GM23248 (cell line): Measurements from ENCODE around the gene GET3.

ENCODE experiments used
- EZH2 ChIP-seq: fragments of 200-600 bp; sonication (generic); IDR thresholded peaks from 2 replicates; pipeline ENCODE4 v1.6.1; 2018; ENCODE audit warnings: antibody characterized with exemption, mild to moderate bottlenecking; ENCODE audit not compliant: insufficient read depth, poor library complexity, severe bottlenecking
- EZH2phosphoT487 ChIP-seq: fragments of 200-600 bp; sonication (generic); IDR thresholded peaks from 2 replicates; pipeline ENCODE4 v1.6.1; 2018; ENCODE audit warnings: antibody characterized with exemption, moderate library complexity, mild to moderate bottlenecking, low read depth; ENCODE audit not compliant: insufficient read depth

DNA sequence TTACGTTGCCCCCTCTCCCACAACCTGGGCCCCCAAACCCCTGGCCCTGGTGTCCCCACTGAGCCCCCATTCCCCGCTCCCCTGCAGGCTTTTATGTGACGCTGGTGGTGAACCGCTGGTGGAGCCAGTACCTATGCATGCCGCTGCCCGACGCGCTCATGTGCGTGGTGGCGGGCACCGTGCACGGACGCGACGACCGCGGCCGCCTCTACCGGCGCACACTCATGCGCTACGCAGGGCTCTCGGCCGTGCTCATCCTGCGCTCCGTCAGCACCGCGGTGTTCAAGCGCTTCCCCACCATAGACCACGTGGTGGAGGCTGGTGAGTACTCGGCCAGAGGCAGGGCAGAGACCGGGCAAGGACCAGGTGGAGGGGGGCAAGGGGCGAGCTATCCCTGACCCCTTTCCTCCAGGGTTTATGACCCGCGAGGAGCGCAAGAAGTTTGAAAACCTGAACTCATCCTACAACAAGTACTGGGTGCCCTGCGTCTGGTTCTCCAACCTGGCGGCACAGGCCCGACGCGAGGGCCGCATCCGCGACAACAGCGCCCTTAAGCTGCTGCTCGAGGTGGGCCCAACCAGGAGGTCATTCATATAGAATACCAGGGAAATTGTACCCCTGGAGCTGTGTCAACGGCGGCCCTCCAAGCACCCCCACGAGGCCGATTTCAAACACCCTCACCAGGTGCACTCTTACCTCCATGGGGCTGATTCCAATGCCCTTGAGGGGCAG is 17.3 kb downstream of the GET3 start:
- TF ChIP-seq EZH2phosphoT487 = no peak
- TF ChIP-seq EZH2 = no peak
